HCT116 (cell line): Measurements from ENCODE around the gene SLC39A10. TPM values are rescaled to one million over a fixed set of nuclear protein-coding genes. Genes with fewer than 3 reads are reported as not detected.

Experiments used
- ATAC-seq: fragments of 200-7000 bp; cut with Tn5 transposase; 2 replicates; pipeline ENCODE4 v1.9.1; 2020; ENCODE audit warnings: mild to moderate bottlenecking, moderate library complexity
- BruUV-seq: library from RNA; stranded (reverse); fragments of 400-500 nt; replicated peaks from 2 replicates; lab custom pipeline; 2021; lab: Mats Ljungman, UMichigan
- CTCF ChIA-PET: fragments of 300-600 bp; sonication (Branson Sonifier 250); formaldehyde crosslinking; loops from one replicate; lab custom pipeline; 2021; ENCODE audit warnings: antibody characterized with exemption; lab: Charles Lee
- POLR2A ChIA-PET: fragments of 300-600, 350-600 bp; sonication (Branson Sonifier 250); formaldehyde crosslinking; loops from one replicate; lab custom pipeline; 2021; ENCODE audit warnings: antibody characterized with exemption; lab: Charles Lee
- RAD21 ChIA-PET, 2 experiments: fragments of 300-600 bp; sonication (Branson Sonifier 250); formaldehyde crosslinking; loops; one replicate each; lab custom pipeline; 2023; ENCODE audit warnings: low total read pairs in 2 of 2; ENCODE audit not compliant: uncharacterized antibody in 2 of 2, unreplicated experiment in 2 of 2, low non-redundant PET in 1 of 2; lab: Charles Lee
- DNase-seq: peaks from one replicate; pipeline ENCODE4 v3.0.0-alpha.2; 2010; ENCODE audit warnings: low read depth, low spot score
- H2AFZ ChIP-seq: fragments of 200-600 bp; shearing (Covaris generic), sonication (generic); 2 replicates; pipeline ENCODE4 v1.6.1; 2017; ENCODE audit warnings: low read depth, mixed run types, mixed read lengths, antibody characterized with exemption, low read length; ENCODE audit not compliant: poor library complexity, severe bottlenecking
- H3K27ac ChIP-seq: 2 replicates; pipeline ENCODE4 v1.5.1; 2012; ENCODE audit warnings: low read depth, low read length
- H3K27me3 ChIP-seq: fragments of 200-600 bp; sonication (generic); 2 replicates; pipeline ENCODE4 v1.6.1; 2016; ENCODE audit warnings: mixed run types, low read length, mixed read lengths; ENCODE audit not compliant: insufficient read depth
- H3K36me3 ChIP-seq, 2 experiments: fragments of 200-500 bp in 1 of 2; fragments of 200-600 bp in 1 of 2; sonication (Bioruptor generic) in 1 of 2; sonication (generic) in 1 of 2; 2 replicates each; pipeline versions ENCODE4 v1.5.1 to v1.6.1; 2014 to 2016; ENCODE audit warnings: low read length in 2 of 2, inconsistent platforms in 1 of 2, mixed read lengths in 1 of 2, mixed run types in 1 of 2; ENCODE audit not compliant: insufficient read depth in 2 of 2, control insufficient read depth in 1 of 2
- H3K4me1 ChIP-seq, 2 experiments: fragments of 200-600 bp in 1 of 2; sonication (generic) in 1 of 2; 2 replicates each; pipeline versions ENCODE4 v1.5.1 to v1.6.1; 2012 to 2017; ENCODE audit warnings: low read length in 2 of 2, inconsistent platforms in 1 of 2, mild to moderate bottlenecking in 1 of 2, mixed read lengths in 1 of 2, mixed run types in 1 of 2, moderate library complexity in 1 of 2; ENCODE audit not compliant: insufficient read depth in 2 of 2, control insufficient read depth in 1 of 2
- H3K4me2 ChIP-seq: fragments of 200-600 bp; sonication (generic); 2 replicates; pipeline ENCODE4 v1.6.1; 2017; ENCODE audit warnings: mixed run types, low read length, mixed read lengths
- H3K4me3 ChIP-seq, 2 experiments: fragments of 200-600 bp in 1 of 2; sonication (generic) in 1 of 2; replicated peaks in 1 of 2; 2 replicates each; pipeline ENCODE4 v1.5.1; 2011 to 2016; ENCODE audit warnings: low read length in 2 of 2, control low read depth in 1 of 2, low read depth in 1 of 2, mild to moderate bottlenecking in 1 of 2, mixed read lengths in 1 of 2, mixed run types in 1 of 2
- H3K79me2 ChIP-seq: fragments of 200-600 bp; sonication (generic); 2 replicates; pipeline ENCODE4 v1.6.1; 2017; ENCODE audit warnings: mild to moderate bottlenecking, mixed run types, low read length, moderate library complexity, mixed read lengths; ENCODE audit not compliant: insufficient read depth
- H3K9ac ChIP-seq: fragments of 200-600 bp; sonication (generic); 2 replicates; pipeline ENCODE4 v1.6.1; 2016; ENCODE audit warnings: low read length, mixed read lengths
- H3K9me2 ChIP-seq: fragments of 200-600 bp; sonication (generic), shearing (Covaris generic); 2 replicates; pipeline ENCODE4 v1.6.1; 2017; ENCODE audit warnings: mixed run types, mild to moderate bottlenecking, moderate library complexity; ENCODE audit not compliant: insufficient read depth
- H3K9me3 ChIP-seq, 2 experiments: fragments of 200-500 bp in 1 of 2; fragments of 200-600 bp in 1 of 2; sonication (Bioruptor generic) in 1 of 2; sonication (generic) in 1 of 2; 2 replicates each; pipeline ENCODE4 v1.6.1; 2014 to 2017; ENCODE audit warnings: low read length in 2 of 2, mixed read lengths in 2 of 2, inconsistent platforms in 1 of 2, low read depth in 1 of 2, mild to moderate bottlenecking in 1 of 2, mixed run types in 1 of 2, moderate library complexity in 1 of 2; ENCODE audit not compliant: control insufficient read depth in 1 of 2, insufficient read depth in 1 of 2
- H4K20me1 ChIP-seq: fragments of 200-600 bp; sonication (generic), shearing (Covaris generic); 2 replicates; pipeline ENCODE4 v1.6.1; 2017; ENCODE audit warnings: mixed run types, mild to moderate bottlenecking, moderate library complexity; ENCODE audit not compliant: insufficient read depth
- ATF3 ChIP-seq: IDR thresholded peaks from 2 replicates; pipeline ENCODE4 v1.6.1; 2012
- CEBPB ChIP-seq: IDR thresholded peaks from 2 replicates; pipeline ENCODE4 v1.6.1; 2012; ENCODE audit warnings: low read depth
- CTCF ChIP-seq, 3 experiments: fragments of 200-600 bp in 1 of 3; sonication (generic) in 1 of 3; IDR thresholded peaks in 2 of 3; conservative IDR thresholded peaks in 1 of 3; 2 replicates each; pipeline ENCODE4 v1.5.1; 2012 to 2017; ENCODE audit warnings: low read depth in 2 of 3, low read length in 2 of 3, antibody characterized with exemption in 1 of 3, borderline replicate concordance in 1 of 3, control low read depth in 1 of 3, mild to moderate bottlenecking in 1 of 3, mixed read lengths in 1 of 3, mixed run types in 1 of 3, moderate library complexity in 1 of 3; ENCODE audit not compliant: insufficient read depth in 1 of 3
- EGR1 ChIP-seq: IDR thresholded peaks from 2 replicates; pipeline ENCODE4 v1.6.1; 2012; ENCODE audit warnings: low read depth
- ELF1 ChIP-seq: IDR thresholded peaks from 2 replicates; pipeline ENCODE4 v1.6.1; 2012; ENCODE audit warnings: low read depth, borderline replicate concordance
- EZH2 ChIP-seq: fragments of 200-600 bp; sonication (generic); IDR thresholded peaks from 2 replicates; pipeline ENCODE4 v1.6.1; 2017; ENCODE audit warnings: antibody characterized with exemption, mixed run types
- FOSL1 ChIP-seq: IDR thresholded peaks from 2 replicates; pipeline ENCODE4 v1.6.1; 2012; ENCODE audit warnings: low read depth
- JUND ChIP-seq: IDR thresholded peaks from 2 replicates; pipeline ENCODE4 v1.6.1; 2012
- POLR2A ChIP-seq: IDR thresholded peaks from 2 replicates; pipeline ENCODE4 v1.7.0; 2011; ENCODE audit warnings: borderline replicate concordance; ENCODE audit not compliant: insufficient read depth, insufficient read length; ENCODE audit errors: extremely low read depth
- RAD21 ChIP-seq: IDR thresholded peaks from 2 replicates; pipeline ENCODE4 v1.6.1; 2012; ENCODE audit warnings: low read depth, mild to moderate bottlenecking
- SIN3A ChIP-seq: IDR thresholded peaks from 2 replicates; pipeline ENCODE4 v1.6.1; 2012; ENCODE audit warnings: low read depth
- TCF7L2 ChIP-seq: IDR thresholded peaks from 2 replicates; pipeline ENCODE4 v1.7.0; 2011; ENCODE audit warnings: borderline replicate concordance, inconsistent platforms; ENCODE audit not compliant: insufficient read depth, insufficient read length; ENCODE audit errors: extremely low read depth
- YY1 ChIP-seq: IDR thresholded peaks from 2 replicates; pipeline ENCODE4 v1.6.1; 2011; ENCODE audit warnings: low read length, low read depth, moderate library complexity, mild to moderate bottlenecking; ENCODE audit not compliant: insufficient replicate concordance; ENCODE audit errors: extremely low read depth
- ZBTB33 ChIP-seq: IDR thresholded peaks from 2 replicates; pipeline ENCODE4 v1.6.1; 2011; ENCODE audit warnings: mild to moderate bottlenecking, low read length, moderate library complexity; ENCODE audit not compliant: insufficient replicate concordance; ENCODE audit errors: extremely low read depth
- ZFX ChIP-seq: fragments of 450-650 bp; IDR thresholded peaks from 2 replicates; pipeline ENCODE4 v1.6.1; 2017
- intact Hi-C: fragments of 100-400 bp; cut with micrococcal nuclease; formaldehyde crosslinking; loops from 2 replicates; pipeline ENCODE4 v1.10.0; 2022
- total RNA-seq: library from RNA; stranded (reverse); gene quantifications from one replicate; pipeline ENCODE4 v1.2.1, GENCODE V29; 2021; ENCODE audit not compliant: unreplicated experiment
- TF ChIP-seq, protein P1 (sequence below): IDR thresholded peaks from 2 replicates; pipeline ENCODE4 v1.6.1; 2012

The SLC39A10 gene
- total RNA-seq, 1 experiment from 2014 or later: 59.0 TPM

DNA sequence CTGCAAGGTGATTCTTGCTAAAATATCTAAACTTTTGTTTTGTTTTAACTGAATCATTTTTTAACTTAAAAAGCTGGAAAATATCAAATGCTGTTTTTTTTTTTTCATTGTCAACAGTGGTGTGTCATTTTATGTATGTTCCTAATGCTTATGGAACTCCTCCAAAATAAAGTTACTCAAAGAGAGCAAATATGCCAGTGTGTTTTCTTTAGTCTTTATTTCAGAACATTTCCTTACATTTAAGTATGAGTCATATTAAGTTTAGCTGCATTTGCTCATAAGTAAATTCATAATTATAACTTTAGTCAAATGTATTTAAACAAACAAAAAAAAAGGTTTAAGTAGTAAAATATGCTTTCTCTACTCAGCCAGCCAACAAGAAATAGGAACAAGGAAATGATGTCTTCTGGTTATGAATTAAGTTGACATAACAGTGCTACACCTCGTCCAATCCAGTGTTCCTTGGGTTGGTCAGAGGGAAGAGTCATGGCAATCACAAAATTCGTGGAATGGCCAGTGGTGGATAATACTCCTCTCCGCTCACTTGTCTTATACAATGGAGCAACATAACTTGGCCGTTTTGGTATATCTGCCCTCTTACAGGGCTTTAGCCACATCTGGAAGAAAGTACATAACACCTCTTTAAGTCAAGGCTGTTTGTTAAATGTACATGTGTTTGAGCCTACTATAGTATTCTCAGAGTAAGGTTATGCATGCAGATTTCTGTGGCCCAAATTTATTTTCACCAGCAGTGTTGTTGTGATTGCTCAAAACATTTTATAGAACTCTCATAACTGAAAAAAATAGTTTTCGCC is 80.7 kb downstream of the SLC39A10 start:
- ATAC-seq (no peak), DNase-seq (no peak)
- CTCF ChIA-PET: no interaction called here
- Histone ChIP-seq H3K4me3 (no peak overlapping the region), H3K9me3 (no peaks in the 10 kb centered on the region), H3K36me3 (peaks cover 0 to 2% of the 10 kb centered on the region in 2 experiments; a peak in 1 of 4 replicates), H2AFZ (no peak overlapping the region), H3K27ac (no peak overlapping the region), H3K79me2 (no peaks in the 10 kb centered on the region), H3K4me2 (no peak overlapping the region), H3K27me3 (no peaks in the 10 kb centered on the region), H3K9me2 (no peaks in the 10 kb centered on the region), H3K4me1 (no peaks in the 10 kb centered on the region), H4K20me1 (no peaks in the 10 kb centered on the region; the same call in 1 of the 2 replicates), H3K9ac (no peak overlapping the region)
- RAD21 ChIA-PET: no interaction called here
- POLR2A ChIA-PET: no interaction called here
- no peak for TF ChIP-seq SIN3A
- TF ChIP-seq ELF1: no peak
- TF ChIP-seq, protein P1, sequence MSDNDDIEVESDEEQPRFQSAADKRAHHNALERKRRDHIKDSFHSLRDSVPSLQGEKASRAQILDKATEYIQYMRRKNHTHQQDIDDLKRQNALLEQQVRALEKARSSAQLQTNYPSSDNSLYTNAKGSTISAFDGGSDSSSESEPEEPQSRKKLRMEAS: no peak
- no peak for TF ChIP-seq FOSL1
- TF ChIP-seq YY1: no peak
- TF ChIP-seq POLR2A: no peak
- TF ChIP-seq ATF3: no peak
- no peak for TF ChIP-seq EZH2
- TF ChIP-seq JUND: no peak
- TF ChIP-seq ZFX: no peak
- intact Hi-C loops: no loop called here
- no TSS peak for BruUV-seq

- TF ChIP-seq RAD21 (no peak), ZBTB33 (no peak), CTCF (IDR thresholded peaks at IDR 0.05 in 2 of 3, conservative IDR thresholded peaks at IDR 0.05 in 1 of 3; ENCODE audit: borderline replicate concordance in 1 of 3, insufficient read depth in 1 of 3, low read depth in 2 of 3, low read length in 2 of 3) (no peak), EGR1 (no peak), TCF7L2 (no peak), JUND (no peak), CEBPB (no peak)
- intact Hi-C loops: no loop called here
- CTCF ChIA-PET: no interaction called here
- Histone ChIP-seq H3K79me2 (no peaks in the 10 kb centered on the region), H3K9me3 (no peaks in the 10 kb centered on the region), H3K27ac (no peak overlapping the region), H3K4me2 (no peak overlapping the region), H3K9ac (no peak overlapping the region), H4K20me1 (no peaks in the 10 kb centered on the region), H2AFZ (no peak overlapping the region), H3K4me1 (no peaks in the 10 kb centered on the region), H3K27me3 (no peaks in the 10 kb centered on the region), H3K4me3 (no peak overlapping the region), H3K36me3 (no peaks in the 10 kb centered on the region), H3K9me2 (no peaks in the 10 kb centered on the region)
- RAD21 ChIA-PET: no interaction called here
- no TSS peak for BruUV-seq
- POLR2A ChIA-PET: no interaction called here
- ATAC-seq: no peak
- no peak for DNase-seq
These were observed 84.2 kb downstream of the SLC39A10 start for GRCh38 chr2:195741191-195741590.
